Activated CD8-positive, alpha-beta T cell treated with anti-CD3 and anti-CD28 coated beads, Interleukin-2, amount 10 ng/mL, durations not matched to agents 7 days and 5 days (primary cell): Measurements from ENCODE around the gene ZSWIM6. TPM values are rescaled to one million over a fixed set of nuclear protein-coding genes. Genes with fewer than 3 reads are reported as not detected.

Experiments used
- ATAC-seq: fragments of 150-1000 bp; cut with Tn5 transposase; one replicate; pipeline ENCODE4 v1.10.0; 2021; ENCODE audit warnings: moderate library complexity
- CTCF ChIA-PET: fragments of 350-600 bp; sonication (Branson Sonifier 250); formaldehyde crosslinking; loops from one replicate; lab custom pipeline; 2021; ENCODE audit warnings: antibody characterized with exemption; lab: Charles Lee
- POLR2A ChIA-PET: fragments of 350-600 bp; sonication (Branson Sonifier 250); formaldehyde crosslinking; loops from one replicate; lab custom pipeline; 2021; ENCODE audit warnings: antibody characterized with exemption; lab: Charles Lee
- DNase-seq: peaks from one replicate; pipeline ENCODE4 v3.0.0-alpha.2; 2020
- H3K27ac Mint-ChIP-seq: one replicate; pipeline ENCODE4 v1.8.0; 2021; ENCODE audit warnings: mild to moderate bottlenecking, mixed read lengths
- H3K27me3 Mint-ChIP-seq: one replicate; pipeline ENCODE4 v1.8.0; 2021; ENCODE audit warnings: low read depth, mixed read lengths
- H3K36me3 Mint-ChIP-seq: one replicate; pipeline ENCODE4 v1.8.0; 2021; ENCODE audit warnings: low read depth, mixed read lengths
- H3K4me1 Mint-ChIP-seq: one replicate; pipeline ENCODE4 v1.8.0; 2021; ENCODE audit warnings: low read depth, mixed read lengths
- H3K4me3 Mint-ChIP-seq: one replicate; pipeline ENCODE4 v1.8.0; 2021; ENCODE audit warnings: mild to moderate bottlenecking, mixed read lengths
- H3K9me3 Mint-ChIP-seq: one replicate; pipeline ENCODE4 v1.8.0; 2022; ENCODE audit warnings: mixed read lengths; ENCODE audit not compliant: insufficient read depth
- total RNA-seq, 2 experiments: library from RNA; stranded (reverse); gene quantifications; one replicate each; pipeline ENCODE4 v1.2.3, GENCODE V29; 2021

The ZSWIM6 gene
- total RNA-seq, 2 experiments from 2014 or later = 2.5 to 2.6 TPM

DNA sequence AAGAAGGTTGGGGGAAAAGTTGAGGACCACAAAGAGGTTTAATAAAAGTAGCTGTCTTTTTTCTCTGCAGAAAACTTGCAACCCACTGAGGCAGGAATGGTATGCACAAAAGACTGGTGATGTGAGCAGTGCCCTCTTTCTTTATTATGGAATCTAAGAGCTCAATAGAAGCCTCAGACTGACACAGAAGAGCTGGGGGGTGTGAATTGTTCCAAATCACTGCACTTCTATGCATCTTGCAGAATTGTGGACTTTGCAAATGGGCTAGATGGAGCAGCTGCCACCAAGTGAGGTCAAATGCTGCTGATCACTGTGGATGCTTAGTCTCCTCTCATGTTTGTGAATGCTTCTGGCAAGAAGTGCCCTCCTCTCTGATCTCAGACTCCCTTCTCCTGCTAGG, 227.1 kb downstream of the ZSWIM6 start:
- ChIA-PET POLR2A (no interaction called here), CTCF (no interaction called here)
- Mint-ChIP-seq H3K4me1 (peaks cover 4% of the 10 kb centered on the region), H3K27me3 (peaks cover 7% of the 10 kb centered on the region), H3K27ac (no peak overlapping the region), H3K9me3 (no peaks in the 10 kb centered on the region), H3K36me3 (no peaks in the 10 kb centered on the region), H3K4me3 (no peak overlapping the region)
- DNase-seq (no peak), ATAC-seq (no peak)

DNA sequence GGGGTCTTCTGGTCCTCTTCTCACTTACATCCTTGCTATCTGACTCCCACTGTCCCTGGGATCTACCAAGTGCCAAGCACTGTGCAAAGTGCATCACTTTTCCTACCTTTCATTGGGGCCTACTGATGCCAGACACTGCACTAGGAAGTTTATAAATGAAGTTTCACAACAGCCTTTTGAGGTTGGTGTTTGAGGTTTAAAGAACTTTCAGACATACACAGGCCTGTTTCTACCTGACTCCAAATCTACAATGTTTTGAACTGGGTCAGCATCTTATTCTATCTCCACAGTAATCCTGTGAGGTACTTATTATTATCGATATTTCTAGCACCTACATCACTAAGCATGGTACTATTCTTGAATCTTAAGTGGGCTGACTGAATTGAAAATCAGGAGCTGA, 227.7 kb downstream of the ZSWIM6 start:
- ATAC-seq (no peak), DNase-seq (no peak)
- no peak overlapping the region for H3K27ac Mint-ChIP-seq
- ChIA-PET POLR2A (no interaction called here), CTCF (no interaction called here)
- peaks cover 7% of the 10 kb centered on the region for H3K27me3 Mint-ChIP-seq
- H3K36me3 Mint-ChIP-seq = no peaks in the 10 kb centered on the region
- H3K4me1 Mint-ChIP-seq = peaks cover 4% of the 10 kb centered on the region
- H3K9me3 Mint-ChIP-seq = no peaks in the 10 kb centered on the region
- H3K4me3 Mint-ChIP-seq = no peak overlapping the region

- H3K27ac Mint-ChIP-seq = no peak overlapping the region
- no peaks in the 10 kb centered on the region for H3K9me3 Mint-ChIP-seq
- H3K27me3 Mint-ChIP-seq = no peaks in the 10 kb centered on the region
- DNase-seq = no peak
- POLR2A ChIA-PET = no interaction called here
- ATAC-seq = no peak
- no peaks in the 10 kb centered on the region for H3K36me3 Mint-ChIP-seq
- H3K4me3 Mint-ChIP-seq = no peak overlapping the region
- H3K4me1 Mint-ChIP-seq = peaks cover 4% of the 10 kb centered on the region
- CTCF ChIA-PET = no interaction called here
These were observed 231.3 kb downstream of the ZSWIM6 start for GRCh38 chr5:61563401-61563800.

GRCh38 chr5:61567337-61567736, 235.3 kb downstream of the ZSWIM6 start:
- no peak for DNase-seq
- Mint-ChIP-seq H3K27me3 (no peaks in the 10 kb centered on the region), H3K36me3 (no peaks in the 10 kb centered on the region), H3K9me3 (no peaks in the 10 kb centered on the region), H3K4me1 (no peaks in the 10 kb centered on the region), H3K4me3 (no peak overlapping the region), H3K27ac (no peak overlapping the region)
- CTCF ChIA-PET = no interaction called here
- ATAC-seq = no peak
- POLR2A ChIA-PET = no interaction called here

GRCh38 chr5:61569353-61569752, 237.3 kb downstream of the ZSWIM6 start:
- CTCF ChIA-PET = no interaction called here
- Mint-ChIP-seq H3K27ac (no peak overlapping the region), H3K4me1 (no peaks in the 10 kb centered on the region)

GRCh38 chr5:61570767-61571166, 238.7 kb downstream of the ZSWIM6 start:
- no peaks in the 10 kb centered on the region for H3K36me3 Mint-ChIP-seq
- no peaks in the 10 kb centered on the region for H3K4me1 Mint-ChIP-seq
- no peak overlapping the region for H3K4me3 Mint-ChIP-seq
- POLR2A ChIA-PET = no interaction called here
- no peaks in the 10 kb centered on the region for H3K9me3 Mint-ChIP-seq
- H3K27ac Mint-ChIP-seq = no peak overlapping the region
- DNase-seq = no peak
- no peak for ATAC-seq
- no peaks in the 10 kb centered on the region for H3K27me3 Mint-ChIP-seq
- CTCF ChIA-PET = no interaction called here

More at GRCh38 chr5:61569353-61569752, 237.3 kb downstream of the ZSWIM6 start:
- no peak for ATAC-seq
- H3K4me3 Mint-ChIP-seq = no peak overlapping the region
- POLR2A ChIA-PET = no interaction called here
- DNase-seq = no peak
- no peaks in the 10 kb centered on the region for H3K9me3 Mint-ChIP-seq
- no peaks in the 10 kb centered on the region for H3K27me3 Mint-ChIP-seq
- no peaks in the 10 kb centered on the region for H3K36me3 Mint-ChIP-seq

DNA sequence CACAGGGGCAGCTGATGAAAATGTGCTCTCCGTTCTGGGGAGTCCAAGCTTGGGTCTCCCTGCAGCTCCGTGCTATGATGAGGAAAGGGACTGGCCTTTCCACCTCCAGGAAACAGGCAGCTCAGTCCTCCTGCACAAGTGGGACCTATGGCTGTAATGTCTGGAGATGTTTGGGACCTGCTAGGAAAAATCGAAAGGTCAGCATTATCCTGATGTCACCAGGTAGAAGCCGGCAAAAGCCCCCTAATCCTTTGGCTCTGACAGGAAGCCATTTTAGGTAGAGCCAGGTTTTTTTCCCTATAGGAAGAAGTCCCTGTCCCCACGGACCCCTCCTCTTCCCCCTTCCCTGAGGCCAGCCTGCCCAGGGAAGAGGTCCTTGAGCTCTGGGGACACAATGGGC, 240.9 kb downstream of the ZSWIM6 start:
- Mint-ChIP-seq H3K36me3 (no peaks in the 10 kb centered on the region), H3K27me3 (no peaks in the 10 kb centered on the region), H3K27ac (no peak overlapping the region), H3K4me3 (no peak overlapping the region), H3K4me1 (no peaks in the 10 kb centered on the region), H3K9me3 (no peaks in the 10 kb centered on the region)
- CTCF ChIA-PET = no interaction called here
- no peak for ATAC-seq
- POLR2A ChIA-PET = no interaction called here
- DNase-seq = no peak

DNA sequence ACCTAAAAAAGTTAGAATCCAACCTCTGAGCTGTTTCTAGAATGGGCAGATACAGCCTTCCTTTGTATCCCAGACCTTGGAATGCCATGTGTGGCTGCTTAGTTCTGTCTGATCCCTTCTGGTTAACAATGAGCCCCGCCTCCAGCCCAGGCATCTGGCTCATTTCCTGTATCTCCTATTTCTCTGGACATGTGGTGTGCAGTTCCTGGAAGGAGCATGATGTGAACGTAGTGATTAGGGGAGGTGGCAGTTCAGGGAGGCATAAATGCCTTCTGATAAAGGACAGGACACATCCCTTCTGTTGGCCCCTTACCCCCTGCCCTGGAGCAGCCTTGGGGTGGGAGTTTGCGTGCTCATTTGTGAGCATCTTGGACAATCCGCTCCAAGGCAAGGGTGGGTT, 243.0 kb downstream of the ZSWIM6 start:
- CTCF ChIA-PET = no interaction called here
- Mint-ChIP-seq H3K36me3 (no peaks in the 10 kb centered on the region), H3K27me3 (no peaks in the 10 kb centered on the region), H3K9me3 (no peaks in the 10 kb centered on the region), H3K4me3 (no peak overlapping the region), H3K27ac (no peak overlapping the region), H3K4me1 (no peaks in the 10 kb centered on the region)
- POLR2A ChIA-PET = no interaction called here
- no peak for DNase-seq
- no peak for ATAC-seq

- no peaks in the 10 kb centered on the region for H3K9me3 Mint-ChIP-seq
- no peak overlapping the region for H3K4me3 Mint-ChIP-seq
- no peaks in the 10 kb centered on the region for H3K4me1 Mint-ChIP-seq
- no peak overlapping the region for H3K27ac Mint-ChIP-seq
- CTCF ChIA-PET = no interaction called here
- no peak for ATAC-seq
- H3K36me3 Mint-ChIP-seq = no peaks in the 10 kb centered on the region
- no peak for DNase-seq
- no peaks in the 10 kb centered on the region for H3K27me3 Mint-ChIP-seq
- POLR2A ChIA-PET = no interaction called here
These were observed 243.5 kb downstream of the ZSWIM6 start for GRCh38 chr5:61575581-61575980.

DNA sequence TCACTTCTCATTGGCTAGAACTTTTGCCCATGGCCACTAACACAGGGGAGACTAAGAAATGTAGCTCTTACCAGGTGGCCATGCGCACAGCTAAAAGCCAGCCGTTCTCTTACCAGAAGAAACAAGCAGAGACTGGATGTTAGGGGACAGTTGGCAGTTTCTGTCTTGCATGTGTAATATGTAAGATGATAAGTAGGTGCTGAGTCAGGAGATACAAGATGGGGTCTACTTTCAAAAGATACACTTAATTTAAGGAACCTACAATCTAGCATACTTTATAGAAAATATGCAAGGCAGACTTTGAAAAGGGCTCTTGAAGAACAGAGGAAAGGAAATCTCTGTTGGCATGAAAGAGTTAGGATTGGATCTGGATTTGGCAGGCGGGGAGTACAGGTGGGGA, 244.5 kb downstream of the ZSWIM6 start:
- Mint-ChIP-seq H3K27ac (no peak overlapping the region), H3K36me3 (no peaks in the 10 kb centered on the region), H3K4me1 (no peaks in the 10 kb centered on the region), H3K9me3 (no peaks in the 10 kb centered on the region), H3K4me3 (no peak overlapping the region), H3K27me3 (no peaks in the 10 kb centered on the region)
- ATAC-seq (no peak), DNase-seq (no peak)
- ChIA-PET POLR2A (interaction anchor here (0.6 kb wide), 1 partner anchor 81 kb away, joined by 3 read pairs; no protein-coding TSS in a partner anchor), CTCF (no interaction called here)

DNA sequence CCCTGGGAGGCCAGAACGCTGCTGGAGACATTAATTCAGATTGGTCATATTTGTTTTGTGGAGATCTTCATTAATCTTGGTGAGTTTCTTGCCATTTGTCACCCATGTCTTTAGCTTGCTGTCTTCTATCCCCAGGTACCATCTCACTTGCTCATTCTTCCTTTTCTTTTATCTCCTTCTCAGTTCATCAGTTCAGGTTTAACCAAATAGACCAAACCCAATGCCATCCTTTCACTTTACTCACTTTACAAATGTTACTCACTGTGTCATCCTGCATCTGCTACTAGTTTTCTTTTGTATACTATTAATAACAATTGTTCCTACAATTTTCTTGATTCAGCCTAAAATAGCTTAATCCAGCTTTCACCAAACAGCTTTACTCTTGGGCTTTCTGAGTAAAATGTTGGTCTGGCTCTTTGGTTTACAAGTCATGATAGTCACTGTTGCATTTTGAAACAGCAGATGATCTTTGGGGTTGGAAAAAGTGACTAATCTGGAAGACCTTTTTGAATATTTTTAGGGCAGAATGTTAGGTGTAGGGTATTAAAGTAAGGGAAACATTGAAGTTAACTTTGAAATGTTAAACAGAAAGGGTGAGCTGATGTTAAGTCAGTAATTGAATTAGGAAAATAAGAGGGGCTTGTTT, 246.9 kb downstream of the ZSWIM6 start:
- ATAC-seq = no peak
- DNase-seq = no peak
- Mint-ChIP-seq H3K4me3 (no peak overlapping the region), H3K36me3 (no peaks in the 10 kb centered on the region), H3K4me1 (no peaks in the 10 kb centered on the region), H3K9me3 (no peaks in the 10 kb centered on the region), H3K27me3 (no peaks in the 10 kb centered on the region), H3K27ac (no peak overlapping the region)
- ChIA-PET CTCF (no interaction called here), POLR2A (no interaction called here)

GRCh38 chr5:61582205-61582820, 250.3 kb downstream of the ZSWIM6 start:
- ChIA-PET CTCF (no interaction called here), POLR2A (no interaction called here)
- no peak overlapping the region for H3K27ac Mint-ChIP-seq
- no peak overlapping the region for H3K4me3 Mint-ChIP-seq
- DNase-seq (no peak), ATAC-seq (no peak)
- H3K27me3 Mint-ChIP-seq = no peaks in the 10 kb centered on the region
- no peaks in the 10 kb centered on the region for H3K4me1 Mint-ChIP-seq
- H3K36me3 Mint-ChIP-seq = no peaks in the 10 kb centered on the region
- no peaks in the 10 kb centered on the region for H3K9me3 Mint-ChIP-seq

- ATAC-seq (no peak), DNase-seq (no peak)
- no peaks in the 10 kb centered on the region for H3K9me3 Mint-ChIP-seq
- no peaks in the 10 kb centered on the region for H3K36me3 Mint-ChIP-seq
- ChIA-PET CTCF (no interaction called here), POLR2A (no interaction called here)
- no peak overlapping the region for H3K27ac Mint-ChIP-seq
- H3K27me3 Mint-ChIP-seq = no peaks in the 10 kb centered on the region
- no peak overlapping the region for H3K4me3 Mint-ChIP-seq
- no peaks in the 10 kb centered on the region for H3K4me1 Mint-ChIP-seq
These were observed 250.8 kb downstream of the ZSWIM6 start for GRCh38 chr5:61582887-61583286.
